Gastrocnemius medialis (tissue), 4 donors: ENCODE measurements around the gene MYL11.

Source experiments
- CTCF ChIP-seq, 5 experiments: fragments of 450-650 bp in 3 of 5; fragments of 200-600 bp in 2 of 5; sonication (generic) in 2 of 5; IDR thresholded peaks in 4 of 5; conservative IDR thresholded peaks in 1 of 5; 1 replicate in 4 of 5; 2 replicates in 1 of 5; pipeline ENCODE4 v1.5.1; 2016 to 2019; ENCODE audit warnings: antibody characterized with exemption in 5 of 5, mild to moderate bottlenecking in 3 of 5, moderate library complexity in 3 of 5
- POLR2A ChIP-seq, 2 donors: fragments of 450-650 bp; IDR thresholded peaks; one replicate each; pipeline ENCODE4 v1.6.1; 2017; ENCODE audit warnings: antibody characterized with exemption in 2 of 2, mild to moderate bottlenecking in 2 of 2, moderate library complexity in 2 of 2

- TF ChIP-seq CTCF (IDR thresholded peaks at IDR 0.05 in 4 of 5, conservative IDR thresholded peaks at IDR 0.05 in 1 of 5), result no peak
- no peak for TF ChIP-seq POLR2A (IDR thresholded peaks at IDR 0.05)
Observed at GRCh38 chr16:30416047-30416603, 41.5 kb downstream of the MYL11 start.
